ENCODE data around the gene ZNRD2.

The ZNRD2 gene

GRCh38 chr11:65538915-65539743 lies 31.1 kb upstream of the ZNRD2 start:
- no peak for DNase-seq

- no peak for DNase-seq
Measured at GRCh38 chr11:65539744-65540289, 30.5 kb upstream of the ZNRD2 start.

GRCh38 chr11:65540290-65541092 lies 29.8 kb upstream of the ZNRD2 start:
- no peak for DNase-seq

DNA sequence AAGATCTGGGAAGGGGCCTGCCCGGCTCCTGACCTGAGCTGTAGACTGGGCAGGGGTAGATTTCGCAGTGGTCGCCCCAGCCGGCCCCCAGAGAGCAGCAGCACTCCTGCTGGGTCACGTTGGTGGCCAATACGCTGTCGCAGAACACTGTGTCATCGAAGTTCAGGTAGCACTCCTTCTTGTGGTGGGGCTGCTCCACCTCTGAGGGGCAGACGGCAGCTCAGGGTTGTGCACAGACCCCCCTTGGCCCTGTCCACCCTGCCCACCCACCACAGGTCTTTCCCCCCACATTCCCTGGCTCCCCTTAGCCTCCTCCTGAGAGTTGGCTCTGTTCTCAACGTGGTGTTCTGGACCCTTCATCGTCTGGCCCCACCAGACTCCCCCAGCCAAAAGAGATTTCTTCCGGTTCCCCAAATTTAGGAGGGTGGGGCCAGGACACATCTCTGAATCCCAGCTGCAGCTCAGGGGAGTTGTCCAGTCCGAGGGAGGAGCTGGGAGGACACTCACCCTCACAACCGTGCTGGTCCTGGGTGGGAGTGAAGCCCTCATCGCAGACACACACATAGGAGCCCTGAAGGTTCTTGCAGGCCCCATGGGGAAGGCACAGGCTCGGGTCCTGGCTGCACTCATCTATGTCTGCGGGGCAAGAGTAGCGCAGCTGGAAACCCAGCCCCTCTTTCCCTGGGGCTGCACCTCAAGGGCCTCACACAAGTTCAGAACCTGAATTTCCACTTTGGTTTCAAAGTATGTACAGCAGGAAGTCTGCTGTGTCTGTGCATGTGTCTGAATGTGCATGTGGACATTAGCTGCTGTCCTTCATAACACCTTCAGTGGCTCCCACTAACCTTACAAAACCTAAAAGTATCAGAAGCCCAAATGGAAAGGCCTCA lies 28.9 kb upstream of the ZNRD2 start:
- DNase-seq = no peak

DNA sequence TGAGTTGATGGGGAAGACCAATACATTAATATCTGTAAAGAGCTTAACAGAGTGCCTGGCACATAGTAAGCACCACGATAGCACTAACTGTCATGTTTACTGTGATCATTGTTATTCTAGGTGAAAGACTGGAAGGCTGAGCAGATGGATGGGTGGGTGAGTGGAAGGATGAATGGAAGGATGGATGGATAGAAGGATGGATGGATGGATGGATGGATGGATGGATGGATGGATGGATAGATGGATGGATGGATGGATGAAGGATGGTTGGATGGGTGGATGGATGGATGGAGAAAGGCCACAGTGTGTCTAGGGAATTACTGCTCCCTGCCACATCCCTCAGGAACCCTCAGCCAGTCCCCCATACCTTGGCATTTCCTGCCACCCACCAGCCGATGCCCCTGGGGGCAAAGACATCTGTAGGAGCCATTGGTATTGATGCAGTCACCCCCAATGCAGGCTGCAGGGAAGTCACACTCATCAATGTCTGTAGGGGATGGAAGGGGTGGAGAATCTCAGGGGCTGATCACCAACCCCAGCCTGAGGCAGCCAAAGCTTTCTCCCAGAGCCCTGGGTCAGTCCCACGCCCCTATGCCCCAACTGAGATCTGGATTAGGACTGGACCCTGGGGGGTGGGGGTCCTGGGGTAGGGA lies 27.4 kb upstream of the ZNRD2 start:
- DNase-seq = no peak

DNA sequence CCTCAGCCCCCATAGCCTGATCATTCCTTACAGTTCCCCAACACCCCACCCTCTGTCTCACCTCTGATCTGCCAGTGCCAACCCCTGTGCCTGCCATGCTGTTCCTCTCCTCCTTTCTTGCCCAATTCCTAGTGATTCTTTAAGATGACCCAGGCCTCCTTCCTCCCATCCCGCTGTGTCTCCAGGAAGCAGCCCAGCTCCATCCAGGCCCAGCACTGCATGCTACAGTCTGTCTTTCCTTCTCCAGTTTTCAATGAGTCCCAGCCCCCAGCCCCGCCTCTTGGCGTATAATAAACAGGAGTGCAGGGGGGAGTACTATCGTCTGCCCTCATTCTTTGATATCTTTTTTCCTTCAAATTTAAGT lies 24.4 kb upstream of the ZNRD2 start:
- no peak for DNase-seq

GRCh38 chr11:65546217-65546958 lies 23.9 kb upstream of the ZNRD2 start:
- DNase-seq = peak; percentile 75

DNA sequence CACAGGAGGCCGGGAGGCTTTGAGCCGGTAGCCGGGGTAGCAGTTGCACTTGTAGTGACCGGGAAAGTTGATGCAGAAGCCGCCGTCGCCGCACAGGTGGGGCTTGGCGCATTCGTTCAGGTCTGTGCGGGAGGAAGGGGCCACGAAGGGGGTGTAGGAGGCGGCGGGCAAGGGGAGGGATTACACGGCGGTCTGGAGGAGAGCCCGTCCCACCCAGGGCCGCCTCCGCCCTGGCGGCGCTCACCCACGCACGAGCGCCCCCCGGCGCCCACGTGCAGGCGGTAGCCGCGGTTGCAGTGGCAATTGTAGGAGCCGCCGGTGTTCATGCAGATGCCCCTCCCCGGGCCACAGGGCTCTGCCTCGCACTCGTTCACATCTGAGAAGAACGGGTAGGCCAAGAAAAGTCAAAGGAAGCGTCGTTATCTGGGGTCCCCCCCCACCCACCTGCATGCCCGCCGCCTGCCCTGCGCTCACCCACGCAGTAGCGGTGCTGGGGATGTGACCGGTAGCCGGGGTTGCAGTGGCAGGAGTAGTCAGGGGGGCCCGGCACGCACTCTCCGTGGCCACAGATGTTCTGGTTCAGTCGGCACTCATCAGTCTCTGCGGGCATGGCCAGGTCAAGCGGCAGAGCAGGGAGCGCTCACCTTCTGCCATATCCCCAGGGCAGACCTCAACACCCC lies 22.7 kb upstream of the ZNRD2 start:
- no peak for DNase-seq

GRCh38 chr11:65548395-65548794 lies 21.9 kb upstream of the ZNRD2 start:
- no peak for DNase-seq

GRCh38 chr11:65549096-65549495 lies 21.2 kb upstream of the ZNRD2 start:
- no peak for DNase-seq

GRCh38 chr11:65551572-65552387 lies 18.5 kb upstream of the ZNRD2 start:
- no peak for DNase-seq

- DNase-seq = no peak
Measured at GRCh38 chr11:65552388-65552951, 17.8 kb upstream of the ZNRD2 start.

GRCh38 chr11:65553301-65554001 lies 16.8 kb upstream of the ZNRD2 start:
- DNase-seq = peak; percentile 64

DNA sequence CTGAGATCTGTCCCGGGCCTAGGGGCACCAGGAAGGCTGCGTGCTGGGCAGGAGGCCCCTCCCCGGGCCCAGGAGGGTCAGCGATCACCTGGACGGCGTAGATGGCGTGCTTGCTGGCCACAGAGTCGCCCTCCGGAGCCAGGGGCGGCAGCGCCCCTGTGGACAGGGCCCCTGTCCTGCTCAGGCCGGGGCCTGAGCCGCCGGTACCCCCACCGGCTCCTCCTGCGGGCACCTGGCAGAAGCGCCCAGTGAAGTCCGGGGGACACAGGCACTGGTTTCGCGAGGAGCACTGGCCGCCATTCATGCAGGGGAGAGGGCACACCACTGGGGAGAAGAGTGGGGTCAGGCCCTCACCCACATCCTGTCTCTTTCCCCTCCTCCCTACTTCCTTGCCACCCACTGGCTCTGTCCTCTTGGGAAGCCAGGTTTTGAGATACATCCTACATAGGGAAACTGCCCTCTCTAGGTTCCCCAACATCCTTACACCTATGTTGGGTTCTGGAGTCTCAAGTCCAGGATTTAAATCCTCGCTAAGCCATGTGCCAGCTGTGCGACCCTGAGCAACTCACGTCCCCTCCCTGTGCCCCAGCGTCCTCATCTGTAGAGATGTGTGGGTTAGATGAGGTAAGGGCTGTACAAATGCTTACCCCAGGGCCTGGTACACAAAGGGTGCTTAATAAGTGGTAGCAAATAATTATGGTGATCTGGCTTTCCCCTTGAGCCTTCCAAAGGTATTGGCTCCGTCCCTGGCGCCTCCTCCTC lies 16.0 kb upstream of the ZNRD2 start:
- no peak for DNase-seq

DNA sequence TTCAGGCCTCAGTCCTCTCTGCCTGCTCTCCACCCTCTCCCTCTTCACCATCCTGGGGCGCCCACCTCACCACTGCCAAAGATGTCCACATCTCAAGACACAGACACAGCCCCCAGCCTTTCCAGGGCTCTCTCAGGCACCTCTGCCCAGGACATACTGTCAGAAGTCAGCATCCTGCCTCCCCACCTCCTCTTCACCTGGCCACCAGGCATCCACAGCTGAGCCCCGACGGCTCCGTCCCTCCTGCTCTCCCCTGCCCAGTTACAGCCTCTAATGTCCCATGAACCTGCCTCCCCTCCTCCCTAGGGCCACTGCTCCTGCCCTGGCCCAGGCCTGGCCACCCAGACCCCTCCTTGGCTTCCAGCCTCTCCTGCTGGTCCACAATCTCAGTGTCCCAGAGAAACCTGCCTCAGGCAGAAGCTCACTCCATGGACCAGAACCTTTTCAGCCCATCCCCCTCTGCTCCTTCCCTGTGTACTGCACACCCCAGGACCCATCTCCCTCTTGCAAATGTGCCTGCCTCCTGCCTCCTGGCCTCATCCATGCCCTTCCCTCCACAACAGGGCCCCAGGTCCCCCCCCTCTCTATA lies 15.3 kb upstream of the ZNRD2 start:
- DNase-seq = no peak

- no peak for DNase-seq
Measured at GRCh38 chr11:65555693-65556231, 14.5 kb upstream of the ZNRD2 start.

GRCh38 chr11:65556470-65557279 lies 13.6 kb upstream of the ZNRD2 start:
- no peak for DNase-seq
